GM18870 (cell line): ENCODE data around the gene PPP4C.
"Not testable (repeated sequence)": the region's sequence is repeated elsewhere in the genome, so short reads cannot be mapped to it uniquely, and the experiment has no call there.

Source experiments
- ATAC-seq: cut with Tn5 transposase; IDR thresholded peaks from one replicate; pipeline ENCODE4 v1.9.1; 2021; ENCODE audit warnings: moderate library complexity; ENCODE audit not compliant: unreplicated experiment

Gene PPP4C

DNA sequence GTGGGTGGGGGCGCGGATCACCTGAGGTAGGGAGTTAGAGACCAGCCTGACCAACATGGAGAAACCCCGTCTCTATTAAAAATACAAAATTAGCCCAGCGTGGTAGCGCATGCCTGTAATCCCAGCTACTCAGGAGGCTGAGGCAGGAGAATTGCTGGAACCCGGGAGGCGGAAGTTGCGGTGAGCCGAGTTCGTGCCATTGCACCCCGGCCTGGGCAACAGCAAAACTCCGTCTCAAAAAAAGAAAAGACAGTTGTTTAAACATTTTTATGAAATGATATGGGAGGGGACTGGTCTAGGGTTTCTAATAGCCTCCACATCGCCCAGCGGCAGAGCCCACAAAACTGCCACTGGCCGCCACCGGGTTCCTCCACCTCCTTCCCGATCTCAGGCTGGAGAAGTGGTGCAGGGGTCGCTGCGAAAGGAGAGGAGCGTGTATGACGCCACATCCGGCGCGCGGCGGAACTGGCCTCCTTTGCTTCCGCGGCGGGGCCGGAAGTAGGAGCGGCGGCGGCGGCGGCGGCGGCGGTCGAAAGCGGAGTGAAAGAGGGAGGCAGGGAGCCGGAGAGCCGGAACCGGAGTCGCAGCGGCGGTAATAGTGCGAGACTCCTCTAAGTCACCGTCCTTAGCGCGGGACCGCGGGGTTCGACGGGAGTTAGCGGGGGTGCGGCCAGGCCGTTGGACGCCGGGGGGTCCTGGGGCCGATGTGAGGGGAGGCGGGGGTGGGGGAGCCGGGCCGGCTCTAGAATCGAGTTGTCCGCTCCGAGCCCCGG is at the start of gene PPP4C:
TSS of gene PPP4C (plus strand) at position 492 of the 773 bp plus-strand sequence. CDS start 384 bp downstream, outside the sequence.
- no peak for ATAC-seq

DNA sequence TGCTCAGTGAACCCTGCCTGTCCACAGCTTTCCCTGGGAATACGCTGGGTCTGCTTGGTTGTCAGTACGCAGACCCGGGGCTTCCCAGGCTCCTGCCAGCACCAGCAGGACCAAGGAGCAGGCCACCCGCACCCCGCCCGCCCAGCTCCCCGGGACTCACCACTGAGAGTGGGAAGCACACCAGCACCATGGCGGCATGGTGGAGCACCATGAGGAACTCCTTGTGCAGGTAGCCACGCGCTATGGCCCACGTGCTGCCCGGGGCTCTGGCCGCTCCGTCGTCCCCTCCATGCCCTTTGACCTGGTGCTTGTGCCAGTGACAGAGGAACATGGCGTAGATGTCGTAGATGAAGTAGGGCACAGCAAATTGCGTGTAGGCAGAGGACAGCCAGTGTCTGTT is 49.3 kb upstream of the PPP4C start:
- no peak for ATAC-seq

DNA sequence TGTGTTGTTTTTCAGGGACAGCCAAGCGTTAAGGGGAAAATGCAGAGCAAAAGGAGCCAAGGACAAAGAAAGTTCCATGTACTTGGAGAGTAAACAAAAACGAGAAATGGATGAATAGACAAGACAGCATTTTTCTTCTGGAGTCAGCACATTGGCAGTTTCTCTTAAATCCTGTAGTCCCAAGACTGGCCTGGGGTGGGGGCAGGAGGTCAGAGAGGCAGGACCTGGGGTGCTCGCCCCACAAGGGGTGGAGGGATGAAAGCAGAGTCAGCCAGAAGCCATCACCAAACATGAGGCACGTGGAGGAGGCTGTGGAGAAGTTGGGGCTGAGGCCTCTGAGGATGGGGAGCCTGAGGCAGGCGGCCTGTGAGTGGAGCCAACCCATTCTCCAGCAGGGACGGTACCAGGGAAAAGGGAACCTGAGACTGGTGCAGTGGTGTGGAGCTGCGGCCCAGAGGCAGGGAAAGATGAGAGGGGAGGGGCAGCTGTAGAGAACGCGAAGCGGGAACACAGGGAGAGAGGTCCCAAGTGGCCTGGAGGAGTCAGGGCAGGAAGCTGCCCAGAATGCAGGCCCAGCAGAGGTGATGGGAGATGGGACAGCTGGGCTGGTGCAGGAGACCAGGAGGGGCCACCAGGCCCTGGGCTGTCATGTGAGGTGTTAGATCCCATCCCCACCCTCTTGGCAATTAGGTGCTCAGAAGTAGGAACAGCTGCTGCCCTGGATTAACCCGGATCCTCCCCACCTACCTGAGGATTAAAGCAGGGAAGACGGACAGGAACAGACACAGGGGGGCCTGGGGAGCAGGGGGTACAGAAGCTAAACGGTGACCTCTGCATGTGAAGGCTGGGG is 48.0 kb upstream of the PPP4C start:
- ATAC-seq: no peak

DNA sequence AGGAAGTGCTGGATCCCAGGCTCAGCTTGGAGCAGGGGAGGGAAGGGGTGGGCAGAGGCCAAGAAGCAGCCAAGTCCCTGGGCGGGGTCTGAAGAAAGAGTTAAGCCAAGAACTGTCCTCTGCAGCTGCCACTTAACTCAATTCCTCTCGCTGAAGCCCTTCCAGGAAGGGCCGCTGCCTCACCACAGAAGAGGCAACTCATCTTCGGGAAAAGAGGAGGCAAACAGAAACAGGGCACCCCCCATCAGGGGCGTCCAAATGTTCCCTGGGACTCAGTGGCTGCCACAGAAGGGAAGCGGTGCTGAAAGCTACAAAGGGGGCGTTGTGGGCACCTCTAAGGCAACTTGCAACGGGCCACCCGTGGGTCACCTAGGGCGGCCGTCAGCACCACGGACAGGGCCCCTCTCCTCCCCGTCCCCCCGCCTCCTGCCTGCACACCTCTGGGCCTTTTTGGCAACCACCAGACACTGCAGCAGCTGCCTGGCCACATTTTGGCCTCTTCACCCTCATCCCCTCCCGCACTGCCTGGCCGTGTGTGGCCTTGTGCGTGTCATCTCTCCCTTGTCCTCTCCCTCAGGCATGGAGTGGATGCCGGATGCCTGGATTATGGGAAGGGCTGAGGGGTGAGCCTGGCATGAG is 47.2 kb upstream of the PPP4C start:
- ATAC-seq: no peak

DNA sequence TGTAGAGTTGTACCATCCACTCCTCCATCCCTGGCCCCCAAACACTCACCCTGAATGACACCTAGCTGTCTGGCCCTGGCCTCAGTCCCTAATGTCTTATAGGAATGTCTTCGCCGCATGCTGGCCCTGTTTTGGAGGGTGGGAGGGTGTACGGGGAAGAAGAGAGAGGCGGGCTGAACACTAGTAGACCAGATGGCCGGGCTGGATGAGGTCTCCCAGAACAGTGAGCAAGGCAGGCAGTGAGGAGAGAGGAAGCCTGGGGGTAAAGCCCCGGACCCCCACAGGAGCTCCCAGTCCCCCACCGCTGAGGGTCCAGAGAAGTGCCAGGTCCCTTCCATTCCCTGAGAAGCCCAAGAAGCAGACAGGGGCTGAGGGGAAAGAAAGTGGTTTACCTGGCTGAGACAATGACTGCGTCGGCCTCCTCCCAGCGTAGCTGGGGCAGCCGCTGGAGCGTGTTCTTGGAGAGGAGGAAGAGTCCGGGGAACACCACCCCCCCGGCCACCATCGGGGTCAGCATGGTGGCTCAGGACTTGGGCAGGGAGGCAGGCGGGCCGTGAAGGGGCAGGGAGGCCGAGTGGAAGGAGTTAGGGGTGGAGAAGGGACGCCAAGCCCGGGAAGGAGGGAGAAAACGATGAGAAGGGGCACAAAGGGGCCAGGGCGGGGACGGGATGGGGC is 45.6 kb upstream of the PPP4C start:
- no peak for ATAC-seq

DNA sequence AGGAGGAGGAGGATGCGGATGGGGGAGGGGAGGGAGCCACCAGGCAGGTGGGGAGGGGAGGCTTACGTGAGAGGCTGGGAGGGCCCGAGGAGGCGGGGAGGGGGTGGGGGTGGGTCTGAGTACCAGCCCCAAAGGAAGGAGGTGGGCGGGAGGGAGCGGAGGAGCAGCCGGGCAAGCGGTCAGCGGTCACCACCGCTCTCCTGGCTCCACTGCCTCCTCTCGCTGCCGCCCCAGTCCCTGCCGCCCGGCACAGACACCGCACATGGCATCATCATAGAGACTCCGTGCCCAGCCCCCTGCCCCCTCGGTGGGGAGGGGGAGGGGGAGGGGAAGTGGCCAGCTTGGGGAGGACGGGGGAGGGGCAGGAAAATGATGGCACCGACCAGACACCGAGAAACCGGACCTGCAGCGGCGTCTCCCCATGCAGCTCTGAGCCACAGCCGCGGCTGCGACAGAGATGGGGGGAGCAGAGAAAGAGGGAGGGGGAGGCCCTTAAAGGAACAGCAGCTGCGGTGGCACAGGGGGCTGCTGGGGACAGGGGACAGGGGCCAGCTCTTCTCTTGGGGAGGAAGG is 44.9 kb upstream of the PPP4C start, which contains the start of gene TLCD3B:
TSS of gene TLCD3B (minus strand) at position 431 of the 573 bp plus-strand sequence. CDS start 744 bp downstream, outside the sequence.
- no peak for ATAC-seq

DNA sequence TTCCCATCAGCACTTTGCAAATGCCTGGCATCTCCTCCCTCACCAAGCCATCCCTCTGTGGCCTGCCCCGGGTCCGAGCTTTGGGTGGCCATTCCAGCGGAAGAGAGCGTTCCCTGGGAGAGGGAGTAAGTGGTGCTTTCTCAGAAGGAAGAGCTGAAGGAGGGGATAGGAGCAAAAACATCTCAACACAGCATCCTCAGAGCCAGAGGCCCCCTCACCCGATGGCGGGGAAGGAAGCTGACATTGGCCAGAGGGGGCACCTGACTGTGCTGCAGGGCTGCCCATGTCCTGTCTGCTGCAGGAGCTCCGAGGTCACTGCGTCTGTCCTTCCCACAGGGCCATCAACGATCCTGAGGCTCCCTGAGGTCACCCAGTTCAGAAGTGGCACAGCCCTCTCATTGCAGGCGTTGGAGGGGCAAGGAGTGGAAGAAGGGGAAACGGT is 44.3 kb upstream of the PPP4C start:
- ATAC-seq: no peak

DNA sequence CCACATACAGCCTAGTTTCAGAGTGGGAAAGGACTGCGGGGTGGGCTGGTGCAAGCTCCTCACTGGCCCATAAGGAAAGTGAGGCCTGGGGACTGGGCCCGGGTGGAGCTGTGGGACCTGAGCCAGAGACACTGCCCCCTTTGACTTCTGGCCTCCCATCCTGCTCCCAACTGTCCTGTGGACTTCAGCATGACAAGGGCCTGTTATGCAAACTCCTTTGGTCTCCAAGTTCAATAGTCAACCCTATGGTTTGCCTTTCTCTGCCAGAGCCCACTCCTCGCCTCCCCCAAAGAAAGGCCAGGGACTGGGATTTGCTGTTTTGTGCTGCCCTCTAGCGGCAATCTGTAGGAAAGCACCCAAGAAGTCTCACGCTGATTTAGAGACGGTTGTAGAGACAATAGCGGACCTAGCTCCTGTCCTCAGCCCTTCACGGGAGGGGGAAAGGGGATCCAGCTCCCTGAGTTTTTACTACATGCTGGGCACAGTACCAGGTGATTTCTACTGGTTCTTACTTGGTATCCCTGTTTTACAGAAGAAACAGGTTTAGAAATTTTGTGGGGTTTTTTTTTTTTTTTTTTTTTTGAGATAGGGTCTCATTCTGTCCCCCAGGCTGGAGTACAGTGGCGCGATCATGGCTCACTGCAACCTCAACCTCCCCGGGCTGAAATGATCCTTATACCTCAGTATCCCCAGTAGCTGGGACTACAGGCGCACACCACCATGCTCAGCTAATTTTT is 43.5 kb upstream of the PPP4C start:
- no peak for ATAC-seq

DNA sequence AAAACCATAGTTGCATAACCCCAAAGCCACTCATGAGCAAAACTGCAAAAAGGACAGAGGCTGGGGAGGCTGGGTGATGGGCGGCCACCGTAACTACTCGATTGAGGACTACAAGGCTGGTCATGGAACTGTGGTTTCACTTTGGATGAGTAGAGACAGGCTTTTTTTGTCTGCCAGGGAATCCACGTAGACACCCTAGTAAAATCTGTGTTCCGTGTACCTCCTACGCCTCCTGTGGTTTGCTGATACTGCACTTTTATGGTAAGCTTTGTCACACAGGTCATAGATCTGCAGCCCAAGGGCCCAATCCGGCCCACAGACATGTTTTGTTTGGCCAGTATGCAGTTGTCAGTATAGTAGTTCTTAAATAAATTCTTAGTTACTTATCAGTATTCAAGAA is 42.5 kb upstream of the PPP4C start:
- ATAC-seq: no peak

DNA sequence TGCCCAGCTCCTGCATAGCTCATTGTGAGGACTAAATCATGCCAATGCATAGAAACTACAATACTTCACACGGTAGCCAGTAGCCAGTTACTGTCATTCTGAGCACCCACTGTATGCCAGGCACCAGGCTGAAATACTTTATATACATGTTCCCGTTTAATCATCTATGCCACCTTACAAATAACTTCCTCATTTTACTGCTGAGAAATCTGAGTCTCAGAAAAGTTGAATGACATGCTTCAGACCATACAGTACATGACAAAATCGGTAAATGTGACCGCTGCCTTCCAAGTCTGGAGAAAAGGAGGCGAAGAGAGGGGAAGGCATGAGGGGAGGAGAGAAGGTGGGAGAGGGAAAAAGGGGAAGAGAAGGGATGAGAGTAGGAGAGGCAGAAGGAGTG is 35.6 kb upstream of the PPP4C start:
- no peak for ATAC-seq

DNA sequence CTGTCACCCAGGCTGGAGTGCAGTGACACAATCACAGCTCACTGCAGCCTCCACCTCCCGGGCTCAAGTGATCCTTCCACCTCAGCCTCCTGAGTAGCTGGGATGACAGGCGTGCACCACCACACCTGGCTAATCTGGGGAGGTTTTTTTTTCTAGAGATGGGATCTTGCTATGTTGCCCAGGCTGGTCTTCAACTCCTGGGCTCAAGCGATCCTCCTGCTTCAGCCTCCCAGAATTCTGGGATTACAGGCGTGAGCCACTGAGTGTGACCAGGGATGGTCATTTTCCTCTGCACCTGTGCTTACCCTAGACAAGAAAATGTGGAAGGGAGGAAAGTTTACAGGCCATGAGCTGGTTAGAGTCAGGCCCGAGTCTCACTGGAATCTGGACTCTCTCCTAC is 35.1 kb upstream of the PPP4C start:
- not testable (repeated sequence) for ATAC-seq

DNA sequence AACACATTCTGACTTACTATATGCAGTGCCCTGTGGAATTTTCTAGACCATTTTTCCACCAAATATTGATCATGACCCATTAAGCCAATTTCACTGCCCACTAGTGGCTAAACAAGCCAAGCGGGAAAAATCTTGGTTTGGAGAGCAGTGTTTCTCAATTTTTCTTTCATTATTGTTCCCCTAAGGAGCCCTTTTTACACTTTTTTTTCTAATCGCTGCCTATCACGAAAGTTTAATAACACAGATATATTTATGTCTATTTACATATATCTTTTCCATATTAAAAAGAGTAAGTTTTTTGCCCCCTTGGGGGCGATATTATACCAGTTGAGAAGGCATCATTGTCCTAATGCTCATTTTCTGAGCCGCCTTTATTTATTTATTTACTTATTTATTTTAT is 34.0 kb upstream of the PPP4C start:
- ATAC-seq: no peak

DNA sequence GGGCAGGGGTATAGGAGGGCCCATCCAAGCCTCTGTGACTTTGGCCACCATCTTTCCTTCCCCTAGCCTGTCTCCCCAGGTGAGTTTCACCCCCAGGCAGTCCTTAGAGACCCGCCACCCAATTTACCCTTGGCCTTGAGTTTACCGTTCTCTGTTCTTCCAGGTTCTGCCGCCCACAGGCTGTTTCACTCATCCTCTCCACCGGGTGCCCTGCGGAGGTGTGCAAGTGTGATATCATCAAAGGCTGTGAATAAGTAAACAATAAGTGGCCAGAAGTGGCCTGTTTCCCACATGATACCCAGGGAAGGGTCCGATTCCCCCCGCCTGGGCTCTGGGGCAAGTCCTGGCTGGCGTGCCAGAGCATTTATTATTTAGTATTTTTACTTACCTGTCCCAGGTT is 29.6 kb upstream of the PPP4C start:
- ATAC-seq: no peak

DNA sequence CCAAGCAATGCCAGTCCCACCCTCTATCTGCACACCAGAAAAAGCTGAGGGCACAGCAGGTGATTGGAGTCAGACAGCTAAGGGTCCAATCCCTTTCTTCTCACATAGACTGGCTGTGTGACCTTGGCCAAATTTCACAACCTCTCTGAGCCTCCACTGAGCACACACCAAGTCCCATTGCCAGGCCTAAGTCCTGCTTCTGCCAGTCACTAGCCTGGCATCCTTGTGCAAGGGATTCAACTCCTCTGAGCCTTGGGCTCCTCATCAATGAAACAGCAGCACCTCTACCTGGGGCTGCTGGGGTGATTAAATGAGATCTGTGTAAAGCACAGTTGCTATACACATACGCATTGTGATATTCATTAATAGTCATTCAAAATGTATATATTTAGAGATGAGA is 29.2 kb upstream of the PPP4C start:
- no peak for ATAC-seq

DNA sequence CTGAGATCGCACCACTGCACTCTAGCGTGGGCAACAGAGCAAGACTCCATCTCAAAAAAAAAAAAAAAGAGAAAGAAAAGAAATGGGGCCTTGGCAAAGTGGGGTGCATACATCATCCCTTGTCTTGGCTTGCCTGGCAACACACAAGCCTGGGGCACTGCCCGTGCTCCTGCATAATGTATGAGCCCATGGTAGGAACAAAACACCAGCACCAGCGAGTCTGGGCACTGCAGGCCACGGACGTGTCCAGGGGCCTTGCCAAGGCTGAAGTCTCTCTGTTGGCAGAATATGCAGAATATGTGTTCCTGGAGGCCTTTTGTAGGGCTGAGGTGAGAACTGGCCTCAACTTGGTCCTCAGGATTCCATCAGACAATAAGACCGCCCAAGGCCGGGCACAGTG is 25.9 kb upstream of the PPP4C start:
- no peak for ATAC-seq

DNA sequence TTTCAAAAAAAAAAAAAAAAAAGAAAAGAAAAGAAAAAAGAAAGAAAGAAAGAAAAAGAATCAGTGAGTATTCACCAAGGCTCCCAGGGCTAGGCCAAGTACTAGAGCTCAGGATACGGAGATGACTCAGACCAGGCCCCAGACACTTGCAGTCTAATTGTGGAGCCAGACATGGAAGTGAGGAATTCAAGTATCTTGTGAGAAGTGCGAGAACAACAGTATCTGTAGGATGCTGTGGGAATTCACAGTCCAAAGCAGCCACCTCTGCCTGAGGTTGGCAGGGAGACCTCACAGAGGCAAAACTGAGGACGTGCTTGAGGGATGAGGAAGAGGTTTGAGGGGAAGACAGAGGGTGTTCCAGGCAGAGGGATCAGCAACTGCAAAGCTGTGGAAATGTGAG is 24.3 kb upstream of the PPP4C start:
- ATAC-seq: no peak

DNA sequence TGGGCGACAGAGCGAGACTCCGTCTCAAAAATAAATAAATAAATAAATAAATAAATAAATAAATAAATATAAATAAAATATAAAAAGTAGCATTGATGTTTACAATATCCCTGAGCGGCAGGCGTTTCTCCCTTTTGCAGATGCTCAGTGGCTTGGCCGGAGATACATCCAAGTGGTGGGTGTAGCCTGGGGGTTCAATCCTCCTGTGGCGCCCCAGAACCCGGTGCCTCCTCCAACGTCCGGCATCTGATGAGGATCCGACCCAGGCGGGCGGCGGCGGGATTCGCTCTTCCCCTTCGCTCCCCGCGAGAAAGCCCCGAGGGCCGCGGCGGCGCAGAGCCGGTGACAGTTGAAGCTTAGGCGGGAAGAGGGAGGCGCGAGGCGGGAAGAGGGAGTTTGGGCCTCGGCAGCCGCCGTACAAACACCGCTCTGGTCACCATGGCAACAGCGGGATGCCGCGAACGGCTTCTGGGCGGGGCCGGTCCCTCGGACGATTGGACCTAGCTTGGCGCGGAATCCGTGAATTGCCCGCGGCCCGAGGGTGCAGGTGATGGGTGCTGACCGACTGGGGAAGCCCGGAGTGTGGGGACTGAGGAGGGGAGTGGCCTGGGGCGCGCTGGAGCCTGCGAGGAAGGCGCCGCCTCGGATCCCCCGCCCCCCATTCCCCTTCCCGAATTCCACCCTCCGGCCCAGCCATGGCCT is 23.0 kb upstream of the PPP4C start:
- no peak for ATAC-seq

DNA sequence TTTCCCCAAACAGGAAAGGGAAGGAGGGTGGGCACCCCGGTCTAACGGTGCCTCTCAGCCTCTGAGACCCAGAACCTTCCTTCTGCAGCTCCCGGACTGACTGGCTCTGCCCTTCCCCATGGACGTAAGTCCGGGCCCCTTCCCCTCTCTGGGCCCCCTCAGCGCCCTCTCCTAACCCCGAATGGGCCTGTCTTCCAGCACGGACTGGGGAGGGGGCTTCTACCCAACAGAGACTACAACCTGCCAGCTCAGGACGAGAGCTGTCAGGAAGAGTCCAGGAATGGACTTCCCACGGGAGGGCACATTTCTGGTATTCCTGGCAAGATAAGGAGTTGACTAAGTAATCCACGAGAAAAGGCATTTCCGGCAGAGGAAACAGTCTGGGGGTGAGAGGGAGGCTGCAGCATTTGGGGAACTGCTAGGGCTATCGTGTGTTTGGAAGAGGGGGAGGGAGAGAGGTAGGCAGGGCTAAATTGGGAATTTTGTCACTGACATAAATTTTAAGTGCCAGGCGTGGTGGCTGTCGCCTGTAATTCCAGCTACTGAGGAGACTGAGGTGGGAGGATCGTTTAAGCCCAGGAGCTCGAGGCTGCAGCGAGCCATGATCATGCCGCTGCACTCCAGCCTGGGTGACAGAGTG is 22.3 kb upstream of the PPP4C start:
- no peak for ATAC-seq

DNA sequence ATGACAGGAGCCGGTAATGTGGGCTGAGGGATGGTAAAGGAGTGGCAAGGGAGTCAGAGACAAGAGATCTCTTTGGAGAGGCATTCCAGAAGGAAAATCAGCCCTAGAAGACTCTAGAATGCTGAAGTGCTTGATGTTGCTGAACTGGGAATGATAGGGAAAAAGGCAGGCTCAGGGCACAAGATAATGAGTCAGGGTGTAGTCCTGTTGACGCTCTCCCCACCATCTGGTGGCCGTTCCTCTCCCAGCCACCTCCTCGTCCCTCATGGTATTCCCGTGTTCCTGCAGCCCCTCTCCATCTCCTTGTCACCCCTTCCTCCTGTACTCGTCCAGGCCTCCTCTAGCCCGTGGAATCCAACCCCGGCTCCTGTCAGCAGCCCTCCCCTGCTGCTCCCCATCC is 21.3 kb upstream of the PPP4C start:
- no peak for ATAC-seq
